ENCODE measurements around the gene KRT15. TPM values are rescaled to one million over a fixed set of nuclear protein-coding genes. Genes with fewer than 3 reads are reported as not detected.

Gene KRT15
- total and polyA plus RNA-seq, 2 of the 4 experiments (the other 2 are of a cell fraction), result 2.9 to 5.3 TPM

DNA sequence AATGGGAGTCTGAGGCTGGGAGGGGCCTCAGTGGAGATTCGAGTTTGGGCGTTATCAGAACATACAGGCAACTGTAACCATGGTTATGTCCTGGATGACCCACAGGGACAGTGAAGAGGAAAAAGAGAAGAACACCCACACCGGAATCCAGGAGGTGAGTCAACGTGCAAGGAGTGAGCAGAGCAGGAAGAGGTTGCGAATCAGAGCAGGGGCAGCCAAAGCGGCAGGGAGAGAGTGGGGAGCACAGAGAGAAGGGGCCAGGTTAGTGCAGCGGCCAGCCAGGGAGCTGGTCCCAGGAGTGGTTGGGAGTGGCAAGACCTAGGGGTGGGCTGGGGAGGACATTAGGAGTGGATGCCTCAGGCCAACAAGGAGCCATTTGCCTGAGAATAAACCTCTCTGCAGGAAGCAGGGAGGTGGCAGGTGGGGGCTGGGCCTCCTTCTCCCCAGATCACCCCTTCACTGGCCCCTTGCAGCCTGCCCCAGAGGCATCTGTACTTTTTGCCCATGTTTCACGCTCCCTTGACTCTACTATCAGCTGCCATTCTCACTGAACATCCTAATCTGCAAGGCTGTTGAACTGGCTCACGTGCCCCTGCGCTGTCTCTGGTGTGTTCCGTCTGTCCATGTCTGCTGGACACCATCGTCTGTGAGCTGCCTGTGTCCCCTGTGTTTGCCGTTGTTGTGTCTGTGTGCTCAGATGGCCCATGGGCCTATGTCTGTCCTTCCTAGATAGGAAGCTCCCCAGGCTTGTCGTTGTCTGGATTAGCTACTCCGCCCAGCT is 18.4 kb downstream of the KRT15 start:
- Histone ChIP-seq H3K36me3 (ENCODE audit: control insufficient read depth, insufficient read depth, low read length) (no peaks in the 10 kb centered on the region), H3K56ac (ENCODE audit: extremely low read depth, insufficient read depth, low read length) (no peak overlapping the region), H3K4me1 (ENCODE audit: control insufficient read depth, insufficient read depth, low read length) (peaks cover 18% of the 10 kb centered on the region), H4K8ac (ENCODE audit: low read depth in 2 of 2, low read length in 2 of 2) (peak overlapping the region; percentile 64 to 77), H4K91ac (ENCODE audit: insufficient read depth, low read depth, low read length) (peak overlapping the region; percentile 86), H3K27ac (ENCODE audit: insufficient read depth, low read length) (no peak overlapping the region; the same call in 1 of the 2 replicates), H4K5ac (ENCODE audit: low read depth, low read length) (no peak overlapping the region; the same call in 1 of the 2 replicates), H3K9me3 (ENCODE audit: control insufficient read depth, insufficient read depth, low read length) (no peaks in the 10 kb centered on the region), H2AK5ac (ENCODE audit: low read depth, low read length) (peak overlapping the region; percentile 96), H2AFZ (replicated peaks; ENCODE audit: low read length, poor library complexity) (peak overlapping the region; percentile 84), H2AK9ac (replicated peaks; ENCODE audit: low read depth, low read length, poor library complexity) (peak overlapping the region; percentile 89), H2BK5ac (ENCODE audit: low read depth, low read length, poor library complexity, severe bottlenecking) (peak overlapping the region; percentile 22), H3K9me1 (ENCODE audit: insufficient read depth, low read length) (peaks cover 19% of the 10 kb centered on the region), H2BK20ac (ENCODE audit: low read depth, low read length) (peak overlapping the region; percentile 69), H3K23ac (ENCODE audit: low read depth, low read length) (peak overlapping the region; percentile 76; the same call in 1 of the 2 replicates), H3K4ac (ENCODE audit: low read depth, low read length) (peak overlapping the region; percentile 86), H3K4me3 (ENCODE audit: insufficient read depth, low read depth, low read length) (no peak overlapping the region), H3K9ac (ENCODE audit: low read depth, low read length) (no peak overlapping the region), H4K20me1 (ENCODE audit: insufficient read depth, low read length) (no peaks in the 10 kb centered on the region), H3K27me3 (ENCODE audit: control insufficient read depth, insufficient read depth, low read length) (no peaks in the 10 kb centered on the region), H3K4me2 (ENCODE audit: low read depth, low read length) (no peak overlapping the region), H2BK120ac (ENCODE audit: low read depth, low read length) (peak overlapping the region; percentile 91), H3K14ac (replicated peaks; ENCODE audit: low read depth, low read length) (peak overlapping the region; percentile 89), H3K18ac (ENCODE audit: low read depth, low read length) (peak overlapping the region; percentile 25; the same call in 1 of the 2 replicates), H2BK15ac (ENCODE audit: low read depth, low read length) (peak overlapping the region; percentile 64; the same call in 2 of the 3 replicates), H3K79me1 (ENCODE audit: low read depth in 1 of 2, low read length in 2 of 2) (no peaks in the 10 kb centered on the region)
- intact Hi-C loops (cut with micrococcal nuclease) (no loop called here), in situ Hi-C loops (cut with MboI; ENCODE audit: low sequenced_read_pairs) (no loop called here), dilution Hi-C loops (cut with HindIII; ENCODE audit: low sequenced_read_pairs, unreplicated experiment) (no loop called here)
- ATAC-seq (ENCODE audit: low read depth) (peak; percentile 28), DNase-seq (peak; percentile 76)
- 45% methylated on average over 6 of the region's 15 CpGs; no CpG with 5 or more reads in 1 of the 2 experiments for WGBS, 2 experiments (ENCODE audit: extremely low coverage in 2 of 2, insufficient read length in 1 of 2)
- POLR2A ChIA-PET (ENCODE audit: unreplicated experiment), result no interaction called here
- TF ChIP-seq CHD1 (IDR thresholded peaks at IDR 0.05; ENCODE audit: low read depth, low read length), result no peak
- TF ChIP-seq CEBPB (IDR thresholded peaks at IDR 0.05; ENCODE audit: low read depth, low read length), result 0 out of 2 replicates have a peak, but pooled peaks have one; percentile 7
- no TSS peak for BruUV-seq (replicated peaks)
- CTCF ChIA-PET, result interaction anchor here (1.0 kb wide), 1 partner anchor 148 kb away, joined by 3 read pairs; no protein-coding TSS in a partner anchor
